BE2C (cell line): ENCODE measurements around the gene TGM6.

ENCODE experiments used
- DNase-seq: peaks from one replicate; pipeline ENCODE4 v3.0.0-alpha.2; 2020
- H3K27me3 ChIP-seq: fragments of 250-450 bp; sonication (Bioruptor Pico); 2 replicates; pipeline ENCODE4 v1.5.1; 2020; ENCODE audit warnings: mild to moderate bottlenecking
- H3K36me3 ChIP-seq: fragments of 250-450 bp; sonication (Bioruptor Pico); 2 replicates; pipeline ENCODE4 v1.5.1; 2020; ENCODE audit warnings: mild to moderate bottlenecking
- H3K4me1 ChIP-seq: fragments of 250-450 bp; sonication (Bioruptor Pico); 2 replicates; pipeline ENCODE4 v1.5.1; 2020
- H3K4me3 ChIP-seq: 2 replicates; pipeline ENCODE4 v1.5.1; 2011; ENCODE audit warnings: low read depth, low read length
- H3K9me3 ChIP-seq: fragments of 250-450 bp; sonication (Bioruptor Pico); 2 replicates; pipeline ENCODE4 v1.5.1; 2020
- CTCF ChIP-seq: IDR thresholded peaks from 2 replicates; pipeline ENCODE4 v1.5.1; 2012; ENCODE audit warnings: mild to moderate bottlenecking, low read depth, low read length

TGM6 gene

DNA sequence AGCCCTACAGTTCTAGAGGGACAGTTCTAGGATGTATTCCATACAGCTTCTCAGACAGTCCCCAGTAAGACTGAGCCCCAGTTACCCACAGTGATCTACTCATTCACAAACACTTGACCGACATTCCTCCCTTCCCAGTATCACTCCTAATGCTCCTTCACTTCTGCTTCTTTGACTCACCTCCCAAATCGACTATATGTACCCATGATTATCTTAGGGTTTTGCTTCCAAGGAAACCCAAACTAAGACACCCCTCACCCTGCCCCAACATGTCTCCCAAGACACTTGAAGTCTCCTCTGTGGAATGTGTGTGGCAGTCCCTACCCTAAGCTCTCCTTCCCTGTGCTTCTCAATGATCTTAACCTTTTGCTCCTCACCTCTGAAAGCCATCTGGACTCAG, 23.6 kb upstream of the TGM6 start:
- H3K4me1 ChIP-seq, result no peaks in the 10 kb centered on the region
- no peak for TF ChIP-seq CTCF
- H3K4me3 ChIP-seq, result no peak overlapping the region
- no peaks in the 10 kb centered on the region for H3K36me3 ChIP-seq
- no peaks in the 10 kb centered on the region for H3K27me3 ChIP-seq
- H3K9me3 ChIP-seq, result no peaks in the 10 kb centered on the region
- DNase-seq, result no peak

- H3K4me3 ChIP-seq, result no peak overlapping the region
These were observed 22.7 kb upstream of the TGM6 start for GRCh38 chr20:2358006-2358405.

DNA sequence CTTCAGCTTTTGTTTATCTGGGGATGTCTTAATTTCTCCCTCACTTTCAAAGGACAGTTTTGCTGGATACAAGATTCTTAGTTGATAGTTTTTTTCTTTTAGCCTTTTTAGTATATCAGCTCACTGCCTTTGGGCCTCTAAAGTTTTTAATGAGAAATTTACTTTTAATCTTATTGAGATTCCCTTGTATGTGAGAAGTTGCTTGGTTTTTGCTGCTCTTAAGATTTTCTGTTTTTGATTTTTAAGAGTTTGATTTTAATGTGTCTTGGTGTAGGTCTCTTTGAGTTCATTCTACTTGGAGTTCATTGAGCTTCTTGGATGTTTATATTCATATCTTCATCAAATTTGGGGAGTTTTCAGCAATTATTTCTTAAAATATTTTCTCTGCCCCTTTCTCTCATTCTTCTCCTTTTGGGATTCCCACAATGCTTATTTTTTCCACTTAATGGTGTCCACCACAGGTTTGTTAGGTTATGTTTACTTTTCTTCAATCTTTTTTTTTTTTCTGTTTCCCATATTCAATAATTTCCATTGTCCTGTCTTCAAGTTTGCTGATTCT, 19.6 kb upstream of the TGM6 start:
- Histone ChIP-seq H3K4me3 (no peak overlapping the region), H3K36me3 (no peaks in the 10 kb centered on the region), H3K27me3 (no peaks in the 10 kb centered on the region), H3K4me1 (no peaks in the 10 kb centered on the region), H3K9me3 (no peaks in the 10 kb centered on the region)
- no peak for DNase-seq
- TF ChIP-seq CTCF, result no peak

More at GRCh38 chr20:2358006-2358405, 22.7 kb upstream of the TGM6 start:
- Histone ChIP-seq H3K36me3 (no peaks in the 10 kb centered on the region), H3K27me3 (no peaks in the 10 kb centered on the region), H3K4me1 (no peaks in the 10 kb centered on the region), H3K9me3 (no peaks in the 10 kb centered on the region)
- TF ChIP-seq CTCF, result no peak
- DNase-seq, result no peak

DNA sequence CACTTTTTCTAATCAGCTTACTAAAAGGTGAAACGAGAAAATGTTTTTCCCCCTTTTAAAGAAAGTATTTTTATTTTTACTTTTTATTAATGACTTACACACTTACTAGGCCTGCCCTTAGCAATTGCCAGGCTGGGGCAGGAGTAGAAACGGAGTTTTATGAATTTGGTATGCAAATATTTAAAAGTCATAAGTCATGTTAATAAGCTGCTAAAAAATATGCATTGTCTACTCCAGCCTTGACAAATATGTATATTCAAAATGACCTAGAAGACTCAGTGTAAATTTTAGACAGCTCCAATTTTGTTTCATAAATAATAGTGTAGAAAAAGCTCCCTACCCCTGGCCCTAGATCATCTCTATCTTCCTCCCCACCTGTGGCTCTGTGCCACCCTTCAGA, 17.5 kb upstream of the TGM6 start:
- TF ChIP-seq CTCF, result no peak
- no peak for DNase-seq
- no peaks in the 10 kb centered on the region for H3K9me3 ChIP-seq

DNA sequence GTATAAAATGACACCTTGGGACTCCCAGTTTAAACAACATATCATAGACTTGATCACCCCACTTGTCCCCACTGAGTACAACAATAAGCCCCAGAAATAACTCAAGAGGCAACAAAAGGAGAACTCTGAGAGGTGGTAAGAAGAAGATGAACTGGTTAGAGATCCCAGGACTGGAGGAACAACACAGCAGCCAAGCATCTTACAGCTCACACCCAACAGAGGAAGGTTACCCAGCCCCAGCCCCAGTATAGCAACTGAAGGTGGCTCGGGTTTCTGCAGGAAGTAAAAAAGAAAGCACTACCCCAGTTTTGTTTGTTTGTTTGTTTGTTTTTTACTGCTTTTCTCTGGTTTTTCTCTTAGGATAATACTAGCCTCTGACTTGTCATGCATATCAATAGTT, 17.1 kb upstream of the TGM6 start:
- no peak for TF ChIP-seq CTCF
- DNase-seq, result no peak

More for the DNA sequence above, 17.5 kb upstream of the TGM6 start:
- no peaks in the 10 kb centered on the region for H3K27me3 ChIP-seq
- H3K36me3 ChIP-seq, result no peaks in the 10 kb centered on the region
- H3K4me3 ChIP-seq, result no peak overlapping the region
- no peaks in the 10 kb centered on the region for H3K4me1 ChIP-seq

GRCh38 chr20:2364044-2364443, 16.7 kb upstream of the TGM6 start:
- Histone ChIP-seq H3K4me1 (no peaks in the 10 kb centered on the region), H3K36me3 (no peaks in the 10 kb centered on the region), H3K4me3 (no peak overlapping the region), H3K9me3 (no peaks in the 10 kb centered on the region), H3K27me3 (no peaks in the 10 kb centered on the region)
- DNase-seq, result no peak
- TF ChIP-seq CTCF, result no peak

More for the DNA sequence above, 17.1 kb upstream of the TGM6 start:
- H3K27me3 ChIP-seq, result no peaks in the 10 kb centered on the region
- no peak overlapping the region for H3K4me3 ChIP-seq
- H3K4me1 ChIP-seq, result no peaks in the 10 kb centered on the region
- no peaks in the 10 kb centered on the region for H3K36me3 ChIP-seq
- H3K9me3 ChIP-seq, result no peaks in the 10 kb centered on the region
